ENCODE measurements around the gene SPSB1. TPM values are rescaled to one million over a fixed set of nuclear protein-coding genes. Genes with fewer than 3 reads are reported as not detected.

SPSB1 gene
- total and polyA plus RNA-seq, 2 donors from 2014 or later, result 12.7 to 25.9 TPM

DNA sequence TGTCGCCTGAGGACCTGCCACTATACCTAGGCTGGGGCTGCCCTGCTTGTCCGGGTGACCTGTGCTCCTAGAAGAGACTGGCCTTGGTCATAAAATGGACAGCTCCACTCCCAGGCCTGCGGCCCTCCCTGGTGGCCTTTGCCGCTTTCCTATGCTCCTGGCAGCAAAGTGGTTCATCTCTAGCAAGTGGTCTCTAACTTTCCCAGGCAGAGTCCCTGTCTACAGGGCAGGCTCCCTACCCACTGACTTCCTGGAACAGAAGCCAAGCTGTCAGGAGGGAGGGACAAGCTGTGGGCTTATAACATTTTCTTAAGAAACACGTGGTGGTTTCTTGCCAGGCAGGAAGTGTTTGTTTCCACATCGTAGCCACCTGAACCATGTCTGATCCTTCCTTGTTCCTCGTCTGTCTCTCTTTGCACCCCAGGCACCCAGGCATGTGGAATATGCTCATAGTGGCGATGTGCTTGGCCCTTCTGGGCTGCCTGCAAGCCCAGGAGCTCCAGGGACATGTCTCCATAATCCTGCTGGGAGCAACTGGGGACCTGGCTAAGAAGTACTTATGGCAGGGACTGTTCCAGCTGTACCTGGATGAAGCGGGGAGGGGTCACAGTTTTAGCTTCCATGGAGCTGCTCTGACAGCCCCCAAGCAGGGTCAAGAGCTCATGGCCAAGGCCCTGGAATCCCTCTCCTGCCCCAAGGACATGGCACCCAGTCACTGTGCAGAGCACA is 48.0 kb upstream of the SPSB1 start:
- Histone ChIP-seq H3K4me3 (ENCODE audit: low read length in 3 of 3) (no peak overlapping the region), H3K36me3 (ENCODE audit: control insufficient read depth in 2 of 3, insufficient read depth in 3 of 3, low read length in 3 of 3) (peaks cover 0 to 10% (median 5%) of the 10 kb centered on the region in 3 donors), H3K4me1 (ENCODE audit: control insufficient read depth in 2 of 3, insufficient read depth in 2 of 3, low read depth in 1 of 3, low read length in 3 of 3) (peaks cover 0 to 25% (median 15%) of the 10 kb centered on the region in 3 donors), H3K9ac (ENCODE audit: low read length in 3 of 3) (no peak overlapping the region), H3K9me3 (ENCODE audit: control insufficient read depth in 2 of 3, insufficient read depth in 1 of 3, low read length in 3 of 3) (no peaks in the 10 kb centered on the region), H3K27ac (ENCODE audit: low read depth in 2 of 2, low read length in 2 of 2) (peak overlapping the region; percentile 20 to 55), H3K27me3 (ENCODE audit: control insufficient read depth, insufficient read depth, low read length) (no peaks in the 10 kb centered on the region)
- intact Hi-C loops (cut with DNase I), result no loop called here
- no peak for FAIRE-seq
- no peak for TF ChIP-seq CTCF (IDR thresholded peaks at IDR 0.05; ENCODE audit: borderline replicate concordance, extremely low read depth, insufficient read depth)
- no peak for DNase-seq

DNA sequence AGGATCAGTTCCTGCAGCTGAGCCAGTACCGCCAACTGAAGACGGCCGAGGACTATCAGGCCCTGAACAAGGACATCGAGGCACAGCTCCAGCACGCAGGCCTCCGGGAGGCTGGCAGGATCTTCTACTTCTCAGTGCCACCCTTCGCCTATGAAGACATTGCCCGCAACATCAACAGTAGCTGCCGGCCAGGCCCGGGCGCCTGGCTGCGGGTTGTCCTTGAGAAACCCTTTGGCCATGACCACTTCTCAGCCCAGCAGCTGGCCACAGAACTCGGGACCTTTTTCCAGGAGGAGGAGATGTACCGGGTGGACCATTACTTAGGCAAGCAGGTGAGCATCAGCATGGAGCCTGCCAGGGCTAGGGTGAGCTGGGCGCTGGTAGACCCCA is 47.5 kb upstream of the SPSB1 start:
- intact Hi-C loops (cut with DNase I), result no loop called here
- Histone ChIP-seq H3K27ac (ENCODE audit: low read depth in 2 of 2, low read length in 2 of 2) (peak overlapping the region in 1 of 2 donors; percentile 55), H3K9ac (ENCODE audit: low read length in 3 of 3) (no peak overlapping the region), H3K4me3 (ENCODE audit: low read length in 3 of 3) (no peak overlapping the region), H3K27me3 (ENCODE audit: control insufficient read depth, insufficient read depth, low read length) (no peaks in the 10 kb centered on the region), H3K36me3 (ENCODE audit: control insufficient read depth in 2 of 3, insufficient read depth in 3 of 3, low read length in 3 of 3) (peaks cover 0 to 10% (median 5%) of the 10 kb centered on the region in 3 donors), H3K4me1 (ENCODE audit: control insufficient read depth in 2 of 3, insufficient read depth in 2 of 3, low read depth in 1 of 3, low read length in 3 of 3) (peaks cover 0 to 25% (median 17%) of the 10 kb centered on the region in 3 donors), H3K9me3 (ENCODE audit: control insufficient read depth in 2 of 3, insufficient read depth in 1 of 3, low read length in 3 of 3) (no peaks in the 10 kb centered on the region)
- peak in 1 of 5 donors; percentile 44 for DNase-seq
- no peak for TF ChIP-seq CTCF (IDR thresholded peaks at IDR 0.05; ENCODE audit: borderline replicate concordance, extremely low read depth, insufficient read depth)
- no peak for FAIRE-seq

DNA sequence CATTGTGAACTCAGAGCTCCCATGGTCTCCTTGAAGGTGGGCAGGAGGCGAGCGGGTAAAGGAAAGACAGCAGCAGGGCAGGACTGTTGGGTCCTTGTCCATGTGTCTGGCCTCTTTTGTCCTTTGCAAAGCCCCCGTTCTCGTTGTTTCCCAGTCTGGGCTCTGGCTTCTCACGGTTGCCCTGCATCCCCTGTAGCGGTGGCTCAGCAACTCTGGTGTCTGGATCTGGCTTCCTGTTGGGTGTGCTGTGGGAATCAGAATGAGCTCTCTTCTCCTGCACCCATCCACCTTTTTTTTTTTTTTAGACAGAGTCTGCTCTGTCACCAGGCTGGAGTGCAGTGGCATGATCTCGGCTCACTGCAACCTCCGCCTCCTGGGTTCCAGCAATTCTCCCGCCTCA is 47.0 kb upstream of the SPSB1 start:
- intact Hi-C loops (cut with DNase I), result no loop called here
- Histone ChIP-seq H3K4me1 (ENCODE audit: control insufficient read depth in 2 of 3, insufficient read depth in 2 of 3, low read depth in 1 of 3, low read length in 3 of 3) (peaks cover 0 to 26% (median 18%) of the 10 kb centered on the region in 3 donors), H3K27me3 (ENCODE audit: control insufficient read depth, insufficient read depth, low read length) (no peaks in the 10 kb centered on the region), H3K27ac (ENCODE audit: low read depth in 2 of 2, low read length in 2 of 2) (no peak overlapping the region), H3K36me3 (ENCODE audit: control insufficient read depth in 2 of 3, insufficient read depth in 3 of 3, low read length in 3 of 3) (peaks cover 0 to 10% (median 5%) of the 10 kb centered on the region in 3 donors), H3K4me3 (ENCODE audit: low read length in 3 of 3) (no peak overlapping the region), H3K9me3 (ENCODE audit: control insufficient read depth in 2 of 3, insufficient read depth in 1 of 3, low read length in 3 of 3) (no peaks in the 10 kb centered on the region), H3K9ac (ENCODE audit: low read length in 3 of 3) (no peak overlapping the region)
- FAIRE-seq, result no peak
- no peak for TF ChIP-seq CTCF (IDR thresholded peaks at IDR 0.05; ENCODE audit: borderline replicate concordance, extremely low read depth, insufficient read depth)
- DNase-seq, result no peak

All from kidney (tissue), 14 donors.